PC-3 (cell line): ENCODE data around the gene ANXA9.

Experiments used
- EZH2 ChIP-seq: fragments of 300-600 bp; sonication (generic); IDR thresholded peaks from one replicate; pipeline ENCODE4 v1.6.1; 2017; ENCODE audit warnings: antibody characterized with exemption, mild to moderate bottlenecking, low read length; ENCODE audit not compliant: unreplicated experiment
- EZH2phosphoT487 ChIP-seq: fragments of 300-600 bp; sonication (generic); IDR thresholded peaks from 2 replicates; pipeline ENCODE4 v1.6.1; 2018; ENCODE audit warnings: mild to moderate bottlenecking, antibody characterized with exemption, low read length, borderline replicate concordance
- TF ChIP-seq, protein P1 (sequence below): fragments of 300-600 bp; sonication (generic); conservative IDR thresholded peaks from 2 replicates; pipeline ENCODE4 v1.5.1; 2017; ENCODE audit warnings: antibody characterized with exemption, low read depth, mild to moderate bottlenecking, low read length

- TF ChIP-seq, protein P1, sequence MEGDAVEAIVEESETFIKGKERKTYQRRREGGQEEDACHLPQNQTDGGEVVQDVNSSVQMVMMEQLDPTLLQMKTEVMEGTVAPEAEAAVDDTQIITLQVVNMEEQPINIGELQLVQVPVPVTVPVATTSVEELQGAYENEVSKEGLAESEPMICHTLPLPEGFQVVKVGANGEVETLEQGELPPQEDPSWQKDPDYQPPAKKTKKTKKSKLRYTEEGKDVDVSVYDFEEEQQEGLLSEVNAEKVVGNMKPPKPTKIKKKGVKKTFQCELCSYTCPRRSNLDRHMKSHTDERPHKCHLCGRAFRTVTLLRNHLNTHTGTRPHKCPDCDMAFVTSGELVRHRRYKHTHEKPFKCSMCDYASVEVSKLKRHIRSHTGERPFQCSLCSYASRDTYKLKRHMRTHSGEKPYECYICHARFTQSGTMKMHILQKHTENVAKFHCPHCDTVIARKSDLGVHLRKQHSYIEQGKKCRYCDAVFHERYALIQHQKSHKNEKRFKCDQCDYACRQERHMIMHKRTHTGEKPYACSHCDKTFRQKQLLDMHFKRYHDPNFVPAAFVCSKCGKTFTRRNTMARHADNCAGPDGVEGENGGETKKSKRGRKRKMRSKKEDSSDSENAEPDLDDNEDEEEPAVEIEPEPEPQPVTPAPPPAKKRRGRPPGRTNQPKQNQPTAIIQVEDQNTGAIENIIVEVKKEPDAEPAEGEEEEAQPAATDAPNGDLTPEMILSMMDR = no peak
- no peak for TF ChIP-seq EZH2
- no peak for TF ChIP-seq EZH2phosphoT487
These were observed 17.8 kb downstream of the ANXA9 start for GRCh38 chr1:150999926-151000325.
